Adipocyte (in vitro differentiated cells): ENCODE results near the gene TSEN54.

Experiments
- DNase-seq: peaks from one replicate; pipeline ENCODE4 v3.0.0-alpha.2; 2015; ENCODE audit warnings: low read depth
- H3K27me3 ChIP-seq: replicated peaks from 2 replicates; pipeline ENCODE4 v1.7.0; 2013; ENCODE audit warnings: mild to moderate bottlenecking, low read length, moderate library complexity; ENCODE audit not compliant: control insufficient read depth, insufficient read depth
- H3K36me3 ChIP-seq: 2 replicates; pipeline ENCODE4 v1.7.0; 2013; ENCODE audit warnings: low read length, mild to moderate bottlenecking, moderate library complexity; ENCODE audit not compliant: control insufficient read depth, insufficient read depth, severe bottlenecking
- H3K4me1 ChIP-seq: 2 replicates; pipeline ENCODE4 v1.7.0; 2013; ENCODE audit warnings: mild to moderate bottlenecking, low read length, moderate library complexity; ENCODE audit not compliant: control insufficient read depth, insufficient read depth
- H3K4me3 ChIP-seq: 2 replicates; pipeline ENCODE4 v1.7.0; 2013; ENCODE audit warnings: mild to moderate bottlenecking, low read length, moderate library complexity
- H3K9ac ChIP-seq: 2 replicates; pipeline ENCODE4 v1.7.0; 2013; ENCODE audit warnings: mild to moderate bottlenecking, low read length, moderate library complexity
- H3K9me3 ChIP-seq: 2 replicates; pipeline ENCODE4 v1.7.0; 2013; ENCODE audit warnings: mild to moderate bottlenecking, low read length, moderate library complexity; ENCODE audit not compliant: control insufficient read depth

TSEN54 gene

GRCh38 chr17:75573994-75574393 lies 57.7 kb downstream of the TSEN54 start:
- H3K36me3 ChIP-seq: no peaks in the 10 kb centered on the region
- H3K27me3 ChIP-seq: peaks cover 19% of the 10 kb centered on the region
- no peaks in the 10 kb centered on the region for H3K9me3 ChIP-seq
- DNase-seq: no peak
- H3K4me3 ChIP-seq: no peak overlapping the region
- no peaks in the 10 kb centered on the region for H3K4me1 ChIP-seq
- H3K9ac ChIP-seq: no peak overlapping the region
